GM12878 (cell line): ENCODE data around the gene PIAS1. TPM values are rescaled to one million over a fixed set of nuclear protein-coding genes. Genes with fewer than 3 reads are reported as not detected.

Experiments
- ATAC-seq: fragments of 200-7000 bp; cut with Tn5 transposase; 3 replicates; pipeline ENCODE4 v1.9.1; 2020; ENCODE audit warnings: mild to moderate bottlenecking, moderate library complexity
- BruUV-seq: library from RNA; stranded (reverse); fragments of 400-500 nt; replicated peaks from 2 replicates; lab custom pipeline; 2021; lab: Mats Ljungman, UMichigan
- CTCF ChIA-PET: fragments of 300-600 bp; sonication (Branson Sonifier 250); formaldehyde crosslinking; extraction: SDS; loops from one replicate; lab custom pipeline; 2021; ENCODE audit warnings: inconsistent platforms; lab: Yijun Ruan, JAX
- POLR2A ChIA-PET: fragments of 350-600 bp; formaldehyde crosslinking; extraction: SDS; loops from one replicate; lab custom pipeline; 2021; ENCODE audit warnings: inconsistent platforms; lab: Charles Lee
- RAD21 ChIA-PET: fragments of 300-600 bp; sonication (Branson Sonifier 250); formaldehyde crosslinking; loops from one replicate; lab custom pipeline; 2023; ENCODE audit warnings: antibody characterized with exemption; ENCODE audit not compliant: unreplicated experiment; lab: Charles Lee
- SMC1A ChIA-PET: fragments of 300-600 bp; sonication (Branson Sonifier 250); formaldehyde crosslinking; loops from one replicate; lab custom pipeline; 2023; ENCODE audit not compliant: unreplicated experiment, uncharacterized antibody; lab: Charles Lee
- DNase-seq: peaks from one replicate; pipeline ENCODE4 v3.0.0-alpha.2; 2011; ENCODE audit warnings: low read depth, low spot score
- FAIRE-seq: peaks from 3 replicates; lab custom pipeline; 2011; peaks lifted over from hg19 to GRCh38; lab: Jason Lieb, UNC
- H2AFZ ChIP-seq: 2 replicates; pipeline ENCODE4 v1.6.0; 2011; ENCODE audit warnings: low read depth, low read length, control low read depth; ENCODE audit not compliant: control insufficient read depth
- H3K27ac ChIP-seq: 2 replicates; pipeline ENCODE4 v1.5.1; 2011; ENCODE audit warnings: control low read depth; ENCODE audit not compliant: control insufficient read depth, insufficient read depth
- H3K27me3 ChIP-seq, 2 experiments: replicated peaks in 1 of 2; 2 replicates each; pipeline versions ENCODE4 v1.6.0 to v1.6.1; 2011; ENCODE audit warnings: low read length in 1 of 2; ENCODE audit not compliant: control insufficient read depth in 2 of 2, insufficient read depth in 2 of 2
- H3K36me3 ChIP-seq, 2 experiments: 2 replicates each; pipeline ENCODE4 v1.5.1; 2011; ENCODE audit warnings: low read length in 1 of 2; ENCODE audit not compliant: control insufficient read depth in 2 of 2, insufficient read depth in 2 of 2
- H3K4me1 ChIP-seq: 2 replicates; pipeline ENCODE4 v1.6.1; 2011; ENCODE audit warnings: mild to moderate bottlenecking, low read length, moderate library complexity, mixed read lengths; ENCODE audit not compliant: control insufficient read depth, insufficient read depth
- H3K4me2 ChIP-seq: 2 replicates; pipeline ENCODE4 v1.6.0; 2011; ENCODE audit warnings: control low read depth; ENCODE audit not compliant: control insufficient read depth, insufficient read depth
- H3K4me3 ChIP-seq: fragments of 200-600 bp; sonication (generic); 2 replicates; pipeline ENCODE4 v1.5.1; 2016
- H3K79me2 ChIP-seq: 2 replicates; pipeline ENCODE4 v1.6.0; 2011; ENCODE audit warnings: low read length; ENCODE audit not compliant: control insufficient read depth, insufficient read depth
- H3K9ac ChIP-seq: 2 replicates; pipeline ENCODE4 v1.8.0; 2011; ENCODE audit warnings: low read length, control low read depth, mixed read lengths; ENCODE audit not compliant: control insufficient read depth, insufficient read depth
- H3K9me3 ChIP-seq: replicated peaks from 3 replicates; pipeline ENCODE4 v1.5.1; 2011; ENCODE audit warnings: mild to moderate bottlenecking, low read length; ENCODE audit not compliant: control insufficient read depth, insufficient read depth
- H4K20me1 ChIP-seq: 2 replicates; pipeline ENCODE4 v1.6.0; 2011; ENCODE audit not compliant: control insufficient read depth, insufficient read depth
- RCOR1 ChIP-seq: conservative IDR thresholded peaks from 2 replicates; pipeline ENCODE4 v1.6.1; 2012; ENCODE audit warnings: low read depth, low read length, improper control_type of control experiment
- RELA ChIP-seq: fragments of 450-650 bp; IDR thresholded peaks from 2 replicates; pipeline ENCODE4 v1.8.0; 2014; ENCODE audit warnings: borderline replicate concordance; ENCODE audit not compliant: partially characterized antibody
- SIX5 ChIP-seq: IDR thresholded peaks from 2 replicates; pipeline ENCODE4 v1.6.1; 2011; ENCODE audit warnings: mild to moderate bottlenecking, low read depth, low read length, moderate library complexity; ENCODE audit not compliant: severe bottlenecking
- TCF3 ChIP-seq: IDR thresholded peaks from 2 replicates; pipeline ENCODE4 v1.6.1; 2012; ENCODE audit warnings: low read depth, mild to moderate bottlenecking, low read length, borderline replicate concordance; ENCODE audit not compliant: insufficient read depth
- ZNF207 ChIP-seq: fragments of 450-650 bp; IDR thresholded peaks from 2 replicates; pipeline ENCODE4 v1.6.1; 2014; ENCODE audit warnings: antibody characterized with exemption, mild to moderate bottlenecking, borderline replicate concordance
- WGBS: methylation state at CpG from one replicate; pipeline ENCODE4 v1.1.6; 2016; ENCODE audit warnings: low lambda C conversion rate; ENCODE audit not compliant: insufficient replicate concordance, insufficient coverage; ENCODE audit errors: missing lambda C conversion rate; 5-methylcytosine and 5-hydroxymethylcytosine counted together
- in situ Hi-C: fragments of 300-500 bp; cut with MboI; formaldehyde crosslinking; loops from 9 replicates; pipeline ENCODE4 v1.14.3; 2018; ENCODE audit warnings: mixed read lengths
- intact Hi-C: fragments of 100-400 bp; cut with micrococcal nuclease; formaldehyde crosslinking; loops from one replicate; pipeline ENCODE4 v1.14.2; 2022; ENCODE audit not compliant: unreplicated experiment
- polyA plus RNA-seq, 11 experiments: library from polyadenylated mRNA; depleted of rRNA in 4 of 11; unstranded in 6 of 11; stranded (reverse) in 5 of 11; fragments of >200 nt; fragmentation: Nextera tagmentation in 4 of 11; fragmentation: Illumina TruSeq in 1 of 11; extraction: Ambion mirVana in 4 of 11; extraction: Trizol in 1 of 11; gene quantifications; 1 replicate in 1 of 11; 2 replicates in 10 of 11; pipeline versions ENCODE4 v1.2.1 to v1.2.3, GENCODE V29; 2011 to 2016; ENCODE audit warnings: inconsistent platforms in 2 of 11, missing spikeins in 2 of 11, low read depth in 1 of 11
- total RNA-seq, 4 experiments: library from RNA; depleted of rRNA in 3 of 4; stranded (reverse); fragments of >200 nt in 3 of 4; fragmentation: Illumina TruSeq in 1 of 4; extraction: Trizol in 1 of 4; gene quantifications; 2 replicates each; pipeline versions ENCODE4 v1.2.1 to v1.2.3, GENCODE V29; 2013 to 2021
- TF ChIP-seq, protein P1 (sequence below): fragments of 450-650 bp; IDR thresholded peaks from 2 replicates; pipeline ENCODE4 v1.6.1; 2018; ENCODE audit warnings: borderline replicate concordance, mild to moderate bottlenecking; ENCODE audit not compliant: partially characterized antibody
- TF ChIP-seq, protein P2 (sequence below): fragments of 450-650 bp; formaldehyde crosslinking; IDR thresholded peaks from 2 replicates; pipeline ENCODE4 v1.4.0; 2022; ENCODE audit warnings: mild to moderate bottlenecking, moderate library complexity
- TF ChIP-seq, protein P3 (sequence below): fragments of 450-650 bp; IDR thresholded peaks from 2 replicates; pipeline ENCODE4 v1.6.1; 2017; ENCODE audit warnings: antibody characterized with exemption, mild to moderate bottlenecking, moderate library complexity
- TF ChIP-seq, protein P4 (sequence below): IDR thresholded peaks from 2 replicates; pipeline ENCODE4 v1.6.1; 2012; ENCODE audit warnings: low read depth, low read length, improper control_type of control experiment
- TF ChIP-seq, protein P5 (sequence below): IDR thresholded peaks from 2 replicates; pipeline ENCODE4 v1.6.1; 2011; ENCODE audit warnings: mild to moderate bottlenecking, low read depth, low read length, moderate library complexity; ENCODE audit not compliant: insufficient replicate concordance

Gene PIAS1
- total and polyA plus RNA-seq, 10 of the 15 experiments (the other 5 are each of a cell fraction or from before 2014, with no cell fraction given) = 20.2 to 96.3 (median 37.0) TPM

DNA sequence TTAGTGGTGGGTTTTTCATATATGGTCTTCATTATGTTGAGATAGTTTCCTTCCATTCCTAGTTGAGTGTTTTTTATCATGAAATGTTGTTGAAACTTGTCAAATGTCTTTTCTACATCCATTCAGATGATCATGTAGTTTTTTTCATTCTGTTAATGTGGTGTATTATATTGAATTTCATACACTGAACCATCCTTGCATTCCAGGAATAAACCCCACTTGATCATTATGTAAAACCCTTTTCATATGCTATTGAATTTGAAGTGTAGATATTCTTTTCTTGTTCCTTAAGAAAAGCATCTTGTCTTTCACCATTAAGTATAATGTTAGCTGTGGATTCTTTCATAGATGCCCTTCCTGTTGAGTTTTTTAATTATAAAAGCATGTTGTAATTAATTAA lies 42.9 kb downstream of the PIAS1 start (continued):
- TF ChIP-seq, protein P1, sequence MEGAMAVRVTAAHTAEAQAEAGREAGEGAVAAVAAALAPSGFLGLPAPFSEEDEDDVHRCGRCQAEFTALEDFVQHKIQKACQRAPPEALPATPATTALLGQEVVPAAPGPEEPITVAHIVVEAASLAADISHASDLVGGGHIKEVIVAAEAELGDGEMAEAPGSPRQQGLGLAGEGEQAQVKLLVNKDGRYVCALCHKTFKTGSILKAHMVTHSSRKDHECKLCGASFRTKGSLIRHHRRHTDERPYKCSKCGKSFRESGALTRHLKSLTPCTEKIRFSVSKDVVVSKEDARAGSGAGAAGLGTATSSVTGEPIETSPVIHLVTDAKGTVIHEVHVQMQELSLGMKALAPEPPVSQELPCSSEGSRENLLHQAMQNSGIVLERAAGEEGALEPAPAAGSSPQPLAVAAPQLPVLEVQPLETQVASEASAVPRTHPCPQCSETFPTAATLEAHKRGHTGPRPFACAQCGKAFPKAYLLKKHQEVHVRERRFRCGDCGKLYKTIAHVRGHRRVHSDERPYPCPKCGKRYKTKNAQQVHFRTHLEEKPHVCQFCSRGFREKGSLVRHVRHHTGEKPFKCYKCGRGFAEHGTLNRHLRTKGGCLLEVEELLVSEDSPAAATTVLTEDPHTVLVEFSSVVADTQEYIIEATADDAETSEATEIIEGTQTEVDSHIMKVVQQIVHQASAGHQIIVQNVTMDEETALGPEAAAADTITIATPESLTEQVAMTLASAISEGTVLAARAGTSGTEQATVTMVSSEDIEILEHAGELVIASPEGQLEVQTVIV = no peak
- TF ChIP-seq, protein P2, sequence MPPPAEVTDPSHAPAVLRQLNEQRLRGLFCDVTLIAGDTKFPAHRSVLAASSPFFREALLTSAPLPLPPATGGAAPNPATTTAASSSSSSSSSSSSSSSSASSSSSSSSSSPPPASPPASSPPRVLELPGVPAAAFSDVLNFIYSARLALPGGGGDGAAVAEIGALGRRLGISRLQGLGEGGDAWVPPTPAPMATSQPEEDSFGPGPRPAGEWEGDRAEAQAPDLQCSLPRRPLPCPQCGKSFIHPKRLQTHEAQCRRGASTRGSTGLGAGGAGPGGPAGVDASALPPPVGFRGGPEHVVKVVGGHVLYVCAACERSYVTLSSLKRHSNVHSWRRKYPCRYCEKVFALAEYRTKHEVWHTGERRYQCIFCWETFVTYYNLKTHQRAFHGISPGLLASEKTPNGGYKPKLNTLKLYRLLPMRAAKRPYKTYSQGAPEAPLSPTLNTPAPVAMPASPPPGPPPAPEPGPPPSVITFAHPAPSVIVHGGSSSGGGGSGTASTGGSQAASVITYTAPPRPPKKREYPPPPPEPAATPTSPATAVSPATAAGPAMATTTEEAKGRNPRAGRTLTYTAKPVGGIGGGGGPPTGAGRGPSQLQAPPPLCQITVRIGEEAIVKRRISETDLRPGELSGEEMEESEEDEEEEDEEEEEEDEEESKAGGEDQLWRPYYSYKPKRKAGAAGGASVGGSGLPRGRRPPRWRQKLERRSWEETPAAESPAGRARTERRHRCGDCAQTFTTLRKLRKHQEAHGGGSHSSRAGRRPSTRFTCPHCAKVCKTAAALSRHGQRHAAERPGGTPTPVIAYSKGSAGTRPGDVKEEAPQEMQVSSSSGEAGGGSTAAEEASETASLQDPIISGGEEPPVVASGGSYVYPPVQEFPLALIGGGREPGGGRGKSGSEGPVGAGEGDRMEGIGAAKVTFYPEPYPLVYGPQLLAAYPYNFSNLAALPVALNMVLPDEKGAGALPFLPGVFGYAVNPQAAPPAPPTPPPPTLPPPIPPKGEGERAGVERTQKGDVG = no peak

DNA sequence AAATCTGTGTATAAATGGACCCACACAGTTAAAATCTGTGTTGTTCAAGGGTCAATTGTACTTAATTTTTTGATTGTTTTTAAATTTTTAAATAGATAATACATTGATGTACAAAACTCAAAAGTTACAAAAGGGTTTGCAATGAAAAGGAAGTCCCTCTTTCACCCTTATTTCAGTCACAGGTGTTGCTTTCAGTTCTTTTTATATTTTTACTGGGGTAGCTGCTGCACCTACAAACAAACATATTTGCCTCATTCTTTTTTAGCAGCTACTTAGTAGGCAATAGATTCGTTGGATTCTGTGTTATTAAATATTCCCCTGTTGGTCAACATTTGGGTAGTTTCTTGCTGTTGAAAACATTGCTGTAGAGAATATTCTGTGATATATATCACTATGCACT lies 44.4 kb downstream of the PIAS1 start:
- peak; percentile 55 for ATAC-seq
- RAD21 ChIA-PET = interaction anchor here (0.7 to 0.8 kb wide), 2 partner anchors 12 to 45 kb away, joined by 3 to 4 read pairs; no protein-coding TSS in a partner anchor
- Histone ChIP-seq H3K4me1 (peaks cover 18% of the 10 kb centered on the region), H3K27me3 (no peaks in the 10 kb centered on the region), H3K27ac (peak overlapping the region; percentile 45), H3K36me3 (peaks cover 0 to 4% of the 10 kb centered on the region in 2 experiments), H3K4me3 (peak overlapping the region; percentile 51; the same call in 1 of the 2 replicates), H2AFZ (no peak overlapping the region), H3K79me2 (peaks cover 89% of the 10 kb centered on the region), H3K4me2 (peak overlapping the region; percentile 66), H3K9me3 (peaks cover 22% of the 10 kb centered on the region), H4K20me1 (no peaks in the 10 kb centered on the region), H3K9ac (no peak overlapping the region)
- no peak for DNase-seq
- SMC1A ChIA-PET = interaction anchor here (0.9 kb wide), 1 partner anchor 22 kb away, joined by 3 read pairs; no protein-coding TSS in a partner anchor
- BruUV-seq = no TSS peak
- CTCF ChIA-PET = interaction anchor here (0.9 kb wide), 1 partner anchor 11 kb away, joined by 3 read pairs; no protein-coding TSS in a partner anchor
- FAIRE-seq = no peak
- in situ Hi-C loops = no loop called here
- POLR2A ChIA-PET = no interaction called here
- intact Hi-C loops = no loop called here
- WGBS = 0% methylated on average over 1 of the region's 1 CpG
- TF ChIP-seq TCF3 (peak; percentile 70; the same call in 1 of the 2 replicates), ZNF207 (no peak), RELA (no peak), SIX5 (no peak), RCOR1 (no peak)
- TF ChIP-seq, protein P3, sequence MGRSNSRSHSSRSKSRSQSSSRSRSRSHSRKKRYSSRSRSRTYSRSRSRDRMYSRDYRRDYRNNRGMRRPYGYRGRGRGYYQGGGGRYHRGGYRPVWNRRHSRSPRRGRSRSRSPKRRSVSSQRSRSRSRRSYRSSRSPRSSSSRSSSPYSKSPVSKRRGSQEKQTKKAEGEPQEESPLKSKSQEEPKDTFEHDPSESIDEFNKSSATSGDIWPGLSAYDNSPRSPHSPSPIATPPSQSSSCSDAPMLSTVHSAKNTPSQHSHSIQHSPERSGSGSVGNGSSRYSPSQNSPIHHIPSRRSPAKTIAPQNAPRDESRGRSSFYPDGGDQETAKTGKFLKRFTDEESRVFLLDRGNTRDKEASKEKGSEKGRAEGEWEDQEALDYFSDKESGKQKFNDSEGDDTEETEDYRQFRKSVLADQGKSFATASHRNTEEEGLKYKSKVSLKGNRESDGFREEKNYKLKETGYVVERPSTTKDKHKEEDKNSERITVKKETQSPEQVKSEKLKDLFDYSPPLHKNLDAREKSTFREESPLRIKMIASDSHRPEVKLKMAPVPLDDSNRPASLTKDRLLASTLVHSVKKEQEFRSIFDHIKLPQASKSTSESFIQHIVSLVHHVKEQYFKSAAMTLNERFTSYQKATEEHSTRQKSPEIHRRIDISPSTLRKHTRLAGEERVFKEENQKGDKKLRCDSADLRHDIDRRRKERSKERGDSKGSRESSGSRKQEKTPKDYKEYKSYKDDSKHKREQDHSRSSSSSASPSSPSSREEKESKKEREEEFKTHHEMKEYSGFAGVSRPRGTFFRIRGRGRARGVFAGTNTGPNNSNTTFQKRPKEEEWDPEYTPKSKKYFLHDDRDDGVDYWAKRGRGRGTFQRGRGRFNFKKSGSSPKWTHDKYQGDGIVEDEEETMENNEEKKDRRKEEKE = no peak
- TF ChIP-seq, protein P4, sequence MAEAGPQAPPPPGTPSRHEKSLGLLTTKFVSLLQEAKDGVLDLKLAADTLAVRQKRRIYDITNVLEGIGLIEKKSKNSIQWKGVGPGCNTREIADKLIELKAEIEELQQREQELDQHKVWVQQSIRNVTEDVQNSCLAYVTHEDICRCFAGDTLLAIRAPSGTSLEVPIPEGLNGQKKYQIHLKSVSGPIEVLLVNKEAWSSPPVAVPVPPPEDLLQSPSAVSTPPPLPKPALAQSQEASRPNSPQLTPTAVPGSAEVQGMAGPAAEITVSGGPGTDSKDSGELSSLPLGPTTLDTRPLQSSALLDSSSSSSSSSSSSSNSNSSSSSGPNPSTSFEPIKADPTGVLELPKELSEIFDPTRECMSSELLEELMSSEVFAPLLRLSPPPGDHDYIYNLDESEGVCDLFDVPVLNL = no peak
- TF ChIP-seq, protein P5, sequence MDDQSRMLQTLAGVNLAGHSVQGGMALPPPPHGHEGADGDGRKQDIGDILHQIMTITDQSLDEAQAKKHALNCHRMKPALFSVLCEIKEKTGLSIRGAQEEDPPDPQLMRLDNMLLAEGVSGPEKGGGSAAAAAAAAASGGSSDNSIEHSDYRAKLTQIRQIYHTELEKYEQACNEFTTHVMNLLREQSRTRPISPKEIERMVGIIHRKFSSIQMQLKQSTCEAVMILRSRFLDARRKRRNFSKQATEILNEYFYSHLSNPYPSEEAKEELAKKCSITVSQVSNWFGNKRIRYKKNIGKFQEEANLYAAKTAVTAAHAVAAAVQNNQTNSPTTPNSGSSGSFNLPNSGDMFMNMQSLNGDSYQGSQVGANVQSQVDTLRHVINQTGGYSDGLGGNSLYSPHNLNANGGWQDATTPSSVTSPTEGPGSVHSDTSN = no peak
